H9 (cell line): ENCODE data around the gene SERPINH1. TPM values are rescaled to one million over a fixed set of nuclear protein-coding genes. Genes with fewer than 3 reads are reported as not detected.

Experiments used
- DNase-seq: peaks from one replicate; pipeline ENCODE4 v3.0.0-alpha.2; 2017
- H2AFZ ChIP-seq: one replicate; pipeline ENCODE4 v1.6.1; 2013; ENCODE audit warnings: mild to moderate bottlenecking, low read length, control low read depth, moderate library complexity
- H2AK5ac ChIP-seq: 2 replicates; pipeline ENCODE4 v1.6.1; 2013; ENCODE audit warnings: low read length, control low read depth, mixed read lengths; ENCODE audit not compliant: insufficient read length
- H2BK120ac ChIP-seq: one replicate; pipeline ENCODE4 v1.6.1; 2013; ENCODE audit warnings: low read depth, mild to moderate bottlenecking, low read length, control low read depth, inconsistent platforms; ENCODE audit not compliant: poor library complexity, severe bottlenecking
- H2BK12ac ChIP-seq: 2 replicates; pipeline ENCODE4 v1.6.1; 2013; ENCODE audit warnings: low read length, control low read depth, mixed read lengths, low read depth; ENCODE audit not compliant: insufficient read length
- H2BK15ac ChIP-seq: 2 replicates; pipeline ENCODE4 v1.6.1; 2013; ENCODE audit warnings: low read depth, low read length, control low read depth
- H2BK20ac ChIP-seq: one replicate; pipeline ENCODE4 v1.6.1; 2013; ENCODE audit warnings: low read depth, mild to moderate bottlenecking, low read length, control low read depth, inconsistent platforms; ENCODE audit not compliant: poor library complexity, severe bottlenecking
- H2BK5ac ChIP-seq: 2 replicates; pipeline ENCODE4 v1.6.1; 2013; ENCODE audit warnings: low read length, control low read depth, mixed read lengths; ENCODE audit not compliant: insufficient read length
- H3K14ac ChIP-seq: 2 replicates; pipeline ENCODE4 v1.6.1; 2013; ENCODE audit warnings: low read length, control low read depth; ENCODE audit not compliant: insufficient read depth
- H3K18ac ChIP-seq: 2 replicates; pipeline ENCODE4 v1.6.1; 2013; ENCODE audit warnings: low read depth, mild to moderate bottlenecking, mixed read lengths, low read length, control low read depth; ENCODE audit not compliant: insufficient read length
- H3K23ac ChIP-seq: 2 replicates; pipeline ENCODE4 v1.6.1; 2013; ENCODE audit warnings: low read length, control low read depth, mixed read lengths, low read depth; ENCODE audit not compliant: insufficient read length
- H3K23me2 ChIP-seq: 2 replicates; pipeline ENCODE4 v1.6.1; 2013; ENCODE audit warnings: low read depth, mild to moderate bottlenecking, mixed read lengths, low read length, control low read depth; ENCODE audit not compliant: insufficient read length, poor library complexity, severe bottlenecking
- H3K27ac ChIP-seq: 2 replicates; pipeline ENCODE4 v1.5.1; 2013; ENCODE audit warnings: low read length, control low read depth, mixed read lengths, low read depth; ENCODE audit not compliant: insufficient read length
- H3K27me3 ChIP-seq: 2 replicates; pipeline ENCODE4 v1.6.1; 2013; ENCODE audit warnings: low read length, control low read depth, inconsistent platforms; ENCODE audit not compliant: insufficient read depth
- H3K4ac ChIP-seq: 2 replicates; pipeline ENCODE4 v1.6.1; 2013; ENCODE audit warnings: low read depth, mild to moderate bottlenecking, control low read depth, inconsistent platforms, low read length, moderate library complexity
- H3K4me1 ChIP-seq: 2 replicates; pipeline ENCODE4 v1.6.1; 2013; ENCODE audit warnings: low read length, control low read depth, inconsistent platforms; ENCODE audit not compliant: insufficient read depth
- H3K4me2 ChIP-seq: 2 replicates; pipeline ENCODE4 v1.6.1; 2013; ENCODE audit warnings: low read length, control low read depth, mixed read lengths; ENCODE audit not compliant: insufficient read length, insufficient read depth
- H3K56ac ChIP-seq: 2 replicates; pipeline ENCODE4 v1.6.1; 2013; ENCODE audit warnings: low read depth, mild to moderate bottlenecking, mixed read lengths, low read length, control low read depth; ENCODE audit not compliant: insufficient read length
- H3K79me1 ChIP-seq: 2 replicates; pipeline ENCODE4 v1.6.1; 2013; ENCODE audit warnings: low read depth, mild to moderate bottlenecking, moderate library complexity, low read length, control low read depth, inconsistent platforms; ENCODE audit not compliant: insufficient read depth, poor library complexity, severe bottlenecking
- H3K79me2 ChIP-seq: 2 replicates; pipeline ENCODE4 v1.6.1; 2013; ENCODE audit warnings: low read length, control low read depth, inconsistent platforms; ENCODE audit not compliant: insufficient read depth
- H3K9ac ChIP-seq: 2 replicates; pipeline ENCODE4 v1.6.1; 2013; ENCODE audit warnings: low read length, control low read depth, mixed read lengths; ENCODE audit not compliant: insufficient read length; ENCODE audit errors: extremely low read depth
- H3K9me3 ChIP-seq: one replicate; pipeline ENCODE4 v1.6.1; 2013; ENCODE audit warnings: low read depth, low read length, inconsistent platforms; ENCODE audit not compliant: control insufficient read depth
- H3T11ph ChIP-seq: one replicate; pipeline ENCODE4 v1.6.1; 2013; ENCODE audit warnings: mild to moderate bottlenecking, low read length, control low read depth, inconsistent platforms
- H4K20me1 ChIP-seq: one replicate; pipeline ENCODE4 v1.6.1; 2013; ENCODE audit not compliant: control insufficient read depth, insufficient read length, insufficient read depth
- H4K5ac ChIP-seq: 2 replicates; pipeline ENCODE4 v1.6.1; 2013; ENCODE audit warnings: low read depth, mild to moderate bottlenecking, mixed read lengths, low read length, control low read depth; ENCODE audit not compliant: insufficient read length
- H4K8ac ChIP-seq: replicated peaks from 2 replicates; pipeline ENCODE4 v1.6.1; 2013; ENCODE audit warnings: low read length, control low read depth, mixed read lengths, low read depth; ENCODE audit not compliant: insufficient read length
- H4K91ac ChIP-seq: 2 replicates; pipeline ENCODE4 v1.6.1; 2013; ENCODE audit warnings: low read depth, mild to moderate bottlenecking, moderate library complexity, mixed read lengths, low read length, control low read depth; ENCODE audit not compliant: insufficient read length
- H3K27ac Mint-ChIP-seq, 3 experiments: 2 replicates in 2 of 3; 3 replicates in 1 of 3; pipeline ENCODE4 v1.8.0; 2020 to 2021; ENCODE audit warnings: mixed read lengths in 3 of 3, mild to moderate bottlenecking in 1 of 3, moderate library complexity in 1 of 3
- H3K27me3 Mint-ChIP-seq: 2 replicates; pipeline ENCODE4 v1.8.0; 2021; ENCODE audit warnings: low read depth, mild to moderate bottlenecking, moderate library complexity, mixed read lengths
- H3K36me3 Mint-ChIP-seq, 3 experiments: 2 replicates in 2 of 3; 3 replicates in 1 of 3; pipeline ENCODE4 v1.8.0; 2020 to 2021; ENCODE audit warnings: low read depth in 3 of 3, mixed read lengths in 3 of 3; ENCODE audit not compliant: insufficient read depth in 1 of 3
- H3K4me1 Mint-ChIP-seq, 2 experiments: 2 replicates each; pipeline ENCODE4 v1.8.0; 2020; ENCODE audit warnings: mixed read lengths in 2 of 2
- H3K4me3 Mint-ChIP-seq, 2 experiments: 2 replicates in 1 of 2; 3 replicates in 1 of 2; pipeline ENCODE4 v1.8.0; 2020 to 2021; ENCODE audit warnings: mild to moderate bottlenecking in 2 of 2, mixed read lengths in 2 of 2, moderate library complexity in 1 of 2
- H3K9me3 Mint-ChIP-seq, 2 experiments: 2 replicates in 1 of 2; 3 replicates in 1 of 2; pipeline ENCODE4 v1.8.0; 2020; ENCODE audit warnings: mild to moderate bottlenecking in 2 of 2, mixed read lengths in 2 of 2, moderate library complexity in 1 of 2
- WGBS: extraction: QIAGEN DNeasy Blood & Tissue Kit; methylation state at CpG from one replicate; pipeline ENCODE4 v1.1.7; 2013; ENCODE audit warnings: missing lambda C conversion rate, low lambda C conversion rate, mixed read lengths; ENCODE audit not compliant: insufficient read length; ENCODE audit errors: extremely low coverage; 5-methylcytosine and 5-hydroxymethylcytosine counted together
- total RNA-seq: library from RNA; stranded (reverse); gene quantifications from 2 replicates; pipeline ENCODE4 v1.2.1, GENCODE V29; 2021
- TF ChIP-seq, protein P1 (sequence below): fragments of 200-600 bp; sonication (generic); conservative IDR thresholded peaks from 3 replicates; pipeline ENCODE4 v1.8.0; 2021; ENCODE audit warnings: antibody characterized with exemption, mild to moderate bottlenecking

Gene SERPINH1
- total RNA-seq, 1 experiment from 2014 or later = 253 TPM

DNA sequence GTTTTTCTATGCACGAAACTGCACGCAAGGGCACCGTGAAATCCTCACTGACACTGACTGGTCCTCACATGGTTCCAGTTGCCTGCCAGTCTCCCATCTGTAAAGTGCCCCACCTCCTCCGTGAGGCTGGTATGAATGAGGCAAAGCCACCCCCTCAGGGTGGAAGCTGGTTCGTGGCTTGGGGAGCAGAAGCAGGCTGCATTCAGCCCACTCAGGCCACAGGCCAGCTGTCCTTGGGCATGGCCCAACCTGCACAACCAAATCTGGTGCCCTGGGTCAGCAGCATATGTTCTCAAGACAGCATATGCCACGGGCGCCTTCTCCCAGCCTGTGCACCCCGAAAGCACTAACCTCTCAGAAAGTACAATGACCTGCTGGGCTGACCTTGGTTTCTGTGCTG lies 29.3 kb downstream of the SERPINH1 start:
- Histone ChIP-seq H3K23me2 (no peaks in the 10 kb centered on the region), H2AFZ (no peak overlapping the region), H3K9me3 (no peaks in the 10 kb centered on the region), H2BK15ac (no peak overlapping the region), H2AK5ac (no peak overlapping the region), H2BK5ac (no peak overlapping the region), H3K27me3 (no peaks in the 10 kb centered on the region), H3K79me1 (no peaks in the 10 kb centered on the region), H3K79me2 (no peaks in the 10 kb centered on the region), H3K27ac (no peak overlapping the region), H3T11ph (no peak overlapping the region), H2BK120ac (no peak overlapping the region), H2BK12ac (no peak overlapping the region), H4K91ac (no peak overlapping the region), H4K20me1 (no peaks in the 10 kb centered on the region), H3K56ac (no peak overlapping the region), H3K18ac (no peak overlapping the region), H4K5ac (no peak overlapping the region), H3K4ac (no peak overlapping the region), H3K9ac (no peak overlapping the region), H3K14ac (no peak overlapping the region), H2BK20ac (no peak overlapping the region), H3K23ac (no peak overlapping the region), H4K8ac (no peak overlapping the region), H3K4me2 (no peak overlapping the region), H3K4me1 (no peaks in the 10 kb centered on the region)
- peaks cover 8 to 11% of the 10 kb centered on the region in 2 experiments for H3K4me1 Mint-ChIP-seq
- H3K27ac Mint-ChIP-seq = no peak overlapping the region
- H3K27me3 Mint-ChIP-seq = peaks cover 17% of the 10 kb centered on the region
- no peak for DNase-seq
- TF ChIP-seq, protein P1, sequence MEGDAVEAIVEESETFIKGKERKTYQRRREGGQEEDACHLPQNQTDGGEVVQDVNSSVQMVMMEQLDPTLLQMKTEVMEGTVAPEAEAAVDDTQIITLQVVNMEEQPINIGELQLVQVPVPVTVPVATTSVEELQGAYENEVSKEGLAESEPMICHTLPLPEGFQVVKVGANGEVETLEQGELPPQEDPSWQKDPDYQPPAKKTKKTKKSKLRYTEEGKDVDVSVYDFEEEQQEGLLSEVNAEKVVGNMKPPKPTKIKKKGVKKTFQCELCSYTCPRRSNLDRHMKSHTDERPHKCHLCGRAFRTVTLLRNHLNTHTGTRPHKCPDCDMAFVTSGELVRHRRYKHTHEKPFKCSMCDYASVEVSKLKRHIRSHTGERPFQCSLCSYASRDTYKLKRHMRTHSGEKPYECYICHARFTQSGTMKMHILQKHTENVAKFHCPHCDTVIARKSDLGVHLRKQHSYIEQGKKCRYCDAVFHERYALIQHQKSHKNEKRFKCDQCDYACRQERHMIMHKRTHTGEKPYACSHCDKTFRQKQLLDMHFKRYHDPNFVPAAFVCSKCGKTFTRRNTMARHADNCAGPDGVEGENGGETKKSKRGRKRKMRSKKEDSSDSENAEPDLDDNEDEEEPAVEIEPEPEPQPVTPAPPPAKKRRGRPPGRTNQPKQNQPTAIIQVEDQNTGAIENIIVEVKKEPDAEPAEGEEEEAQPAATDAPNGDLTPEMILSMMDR = no peak
- no peaks in the 10 kb centered on the region for H3K36me3 Mint-ChIP-seq
- no CpG with 5 or more reads among the region's 8 CpGs for WGBS
- H3K9me3 Mint-ChIP-seq = no peaks in the 10 kb centered on the region
- H3K4me3 Mint-ChIP-seq = no peak overlapping the region
